GM18498 (cell line): ENCODE results near the gene HOXB5.

Experiments
- ATAC-seq: cut with Tn5 transposase; IDR thresholded peaks from one replicate; pipeline ENCODE4 v1.9.1; 2021; ENCODE audit warnings: mild to moderate bottlenecking, moderate library complexity; ENCODE audit not compliant: unreplicated experiment

Gene HOXB5

GRCh38 chr17:48551596-48552465 lies 41.7 kb downstream of the HOXB5 start:
- no peak for ATAC-seq

- ATAC-seq: no peak
These were observed 42.4 kb downstream of the HOXB5 start for GRCh38 chr17:48551214-48551555.

- no peak for ATAC-seq
These were observed 42.9 kb downstream of the HOXB5 start for GRCh38 chr17:48550502-48551213.

GRCh38 chr17:48549914-48550501 lies 43.6 kb downstream of the HOXB5 start:
- ATAC-seq: no peak

GRCh38 chr17:48549281-48549630 lies 44.3 kb downstream of the HOXB5 start:
- ATAC-seq: no peak

GRCh38 chr17:48548523-48549280 lies 44.9 kb downstream of the HOXB5 start:
- no peak for ATAC-seq

GRCh38 chr17:48547808-48548522 lies 45.6 kb downstream of the HOXB5 start:
- ATAC-seq: no peak

- ATAC-seq: no peak
These were observed 46.4 kb downstream of the HOXB5 start for GRCh38 chr17:48546924-48547807.

- no peak for ATAC-seq
These were observed 47.2 kb downstream of the HOXB5 start for GRCh38 chr17:48546137-48546923.

- no peak for ATAC-seq
These were observed 48.0 kb downstream of the HOXB5 start for GRCh38 chr17:48545539-48545938.

- ATAC-seq: no peak
These were observed 48.6 kb downstream of the HOXB5 start, which contains the start of gene HOXB2 for GRCh38 chr17:48545022-48545375. TSS of gene HOXB2 (minus strand) at chr17:48545109. CDS start at chr17:48544911, 198 bp downstream.

GRCh38 chr17:48544349-48545021 lies 49.1 kb downstream of the HOXB5 start:
- no peak for ATAC-seq

GRCh38 chr17:48543854-48544348 lies 49.7 kb downstream of the HOXB5 start:
- peak; percentile 32 for ATAC-seq

- peak; percentile 64 for ATAC-seq
These were observed 50.3 kb downstream of the HOXB5 start for GRCh38 chr17:48543107-48543853.

- ATAC-seq: no peak
These were observed 50.9 kb downstream of the HOXB5 start for GRCh38 chr17:48542698-48543106.

- no peak for ATAC-seq
These were observed 51.4 kb downstream of the HOXB5 start for GRCh38 chr17:48542114-48542656.

- ATAC-seq: no peak
These were observed 51.9 kb downstream of the HOXB5 start for GRCh38 chr17:48541577-48542113.
